GM19455 (cell line): ENCODE measurements around the gene GRAP2.
"Not testable (repeated sequence)": the region's sequence is repeated elsewhere in the genome, so short reads cannot be mapped to it uniquely, and the experiment has no call there.

Experiments
- ATAC-seq: cut with Tn5 transposase; IDR thresholded peaks from one replicate; pipeline ENCODE4 v1.9.1; 2021; ENCODE audit not compliant: unreplicated experiment

Gene GRAP2

GRCh38 chr22:39991159-39991860 is 90.4 kb downstream of the GRAP2 start:
- ATAC-seq: no peak

GRCh38 chr22:39992088-39992826 is 91.4 kb downstream of the GRAP2 start:
- ATAC-seq: no peak

- ATAC-seq: not testable (repeated sequence)
Measured at GRCh38 chr22:39992894-39993293, 92.0 kb downstream of the GRAP2 start.

- no peak for ATAC-seq
Measured at GRCh38 chr22:39994041-39994565, 93.2 kb downstream of the GRAP2 start.

GRCh38 chr22:39994566-39995392 is 93.9 kb downstream of the GRAP2 start, which contains the start of gene FAM83F:
TSS of gene FAM83F (plus strand) at chr22:39994954. CDS start at chr22:39995043, 89 bp downstream.
- no peak for ATAC-seq

- ATAC-seq: no peak
Measured at GRCh38 chr22:39995393-39996252, 94.7 kb downstream of the GRAP2 start.

- ATAC-seq: no peak
Measured at GRCh38 chr22:39996732-39997131, 95.8 kb downstream of the GRAP2 start.

DNA sequence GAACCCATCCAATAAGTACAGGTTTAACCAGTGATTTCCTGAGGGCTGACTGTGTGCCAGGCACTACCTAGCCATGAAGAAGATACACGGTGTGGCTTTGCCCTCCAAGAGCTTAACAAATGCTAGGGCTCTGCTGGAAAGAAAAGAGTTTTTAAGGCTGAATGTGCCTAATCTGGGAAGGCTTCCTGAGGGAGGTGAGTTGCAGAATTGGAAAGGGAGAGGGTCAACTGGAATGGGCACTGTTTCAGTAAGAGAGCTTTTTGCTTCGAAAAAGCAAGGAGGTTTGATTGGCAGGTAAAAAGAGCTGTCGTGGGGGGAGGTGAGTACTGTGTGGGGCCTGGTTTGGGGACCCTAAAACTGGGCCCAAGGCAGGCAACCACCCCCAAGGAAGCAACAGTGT is 96.5 kb downstream of the GRAP2 start:
- no peak for ATAC-seq

DNA sequence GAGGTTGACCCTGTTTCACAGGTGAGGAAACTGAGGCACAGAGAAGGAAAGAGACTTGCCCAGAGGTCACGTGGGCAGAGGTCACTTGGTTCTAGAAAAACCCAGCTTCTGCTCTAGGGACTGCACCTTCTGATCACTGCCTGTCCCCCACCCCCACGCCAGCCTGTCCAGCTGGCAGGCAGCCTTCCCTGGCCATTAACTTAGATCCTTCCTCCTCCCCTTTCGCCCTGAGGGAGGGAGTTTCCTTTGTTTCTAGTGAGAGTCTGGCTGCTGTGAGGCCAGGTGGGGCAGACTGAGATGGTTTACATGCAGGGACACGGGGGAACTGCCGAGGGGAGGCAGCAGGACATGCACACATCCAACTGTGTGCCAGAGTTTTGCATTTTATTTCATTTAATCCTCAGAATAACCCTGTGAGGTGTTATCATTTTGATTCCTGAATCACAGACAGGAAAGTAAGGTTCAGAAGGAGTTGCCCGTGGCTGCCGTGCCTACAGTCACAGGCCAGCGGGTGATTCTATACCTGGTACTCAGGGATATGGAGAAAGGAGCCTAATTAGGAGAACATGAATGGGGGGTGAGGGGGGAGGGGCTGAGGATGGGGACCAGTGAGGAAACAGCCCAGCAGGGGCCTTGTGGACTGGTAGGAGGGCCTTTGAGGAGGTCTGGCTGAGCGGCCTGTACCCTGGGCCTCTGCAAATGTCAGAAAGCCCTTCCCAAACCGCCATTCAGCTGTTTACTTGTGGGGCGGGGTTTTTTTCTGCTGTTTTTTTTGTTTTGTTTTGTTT is 97.2 kb downstream of the GRAP2 start:
- no peak for ATAC-seq

- no peak for ATAC-seq
Measured at GRCh38 chr22:39999144-39999757, 98.4 kb downstream of the GRAP2 start.

DNA sequence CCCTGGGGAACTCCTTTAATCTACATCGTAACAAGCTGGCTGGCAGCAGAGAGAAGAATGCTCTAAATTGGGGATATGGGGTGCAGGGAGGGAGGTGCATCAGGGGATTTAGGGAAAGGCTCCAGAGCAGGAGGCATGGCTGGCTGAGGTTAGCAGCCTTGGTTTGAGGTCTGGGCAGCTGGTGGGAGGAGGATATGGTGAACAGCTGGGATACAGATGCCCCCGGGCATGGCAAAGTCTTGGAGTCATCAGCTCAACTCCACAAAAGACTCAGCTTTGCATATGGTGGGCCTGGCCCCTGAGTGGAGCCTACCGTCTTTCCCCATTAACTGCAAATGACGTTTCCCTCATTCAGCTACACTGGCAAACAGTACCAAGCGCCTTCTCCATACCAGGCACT is 99.3 kb downstream of the GRAP2 start:
- ATAC-seq: no peak

DNA sequence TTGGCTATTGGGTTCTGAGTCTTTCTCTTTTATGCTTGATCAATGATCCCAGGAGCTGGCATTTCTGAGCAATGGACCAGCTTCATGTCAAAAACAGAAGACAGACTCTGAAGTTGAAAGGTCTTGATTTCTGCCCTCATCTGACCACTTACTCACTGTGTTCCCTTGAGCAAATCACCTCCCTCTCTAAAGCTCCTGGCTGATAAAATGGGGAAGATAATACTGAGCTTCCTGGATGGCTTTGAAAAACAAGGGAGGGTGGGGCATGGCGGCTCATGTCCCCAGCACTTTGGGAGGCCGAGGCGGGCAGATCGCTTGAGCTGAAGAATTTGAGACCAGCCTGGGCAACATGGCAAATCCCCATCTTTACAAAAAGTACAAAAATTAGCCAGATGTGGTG is 100.2 kb downstream of the GRAP2 start:
- no peak for ATAC-seq

DNA sequence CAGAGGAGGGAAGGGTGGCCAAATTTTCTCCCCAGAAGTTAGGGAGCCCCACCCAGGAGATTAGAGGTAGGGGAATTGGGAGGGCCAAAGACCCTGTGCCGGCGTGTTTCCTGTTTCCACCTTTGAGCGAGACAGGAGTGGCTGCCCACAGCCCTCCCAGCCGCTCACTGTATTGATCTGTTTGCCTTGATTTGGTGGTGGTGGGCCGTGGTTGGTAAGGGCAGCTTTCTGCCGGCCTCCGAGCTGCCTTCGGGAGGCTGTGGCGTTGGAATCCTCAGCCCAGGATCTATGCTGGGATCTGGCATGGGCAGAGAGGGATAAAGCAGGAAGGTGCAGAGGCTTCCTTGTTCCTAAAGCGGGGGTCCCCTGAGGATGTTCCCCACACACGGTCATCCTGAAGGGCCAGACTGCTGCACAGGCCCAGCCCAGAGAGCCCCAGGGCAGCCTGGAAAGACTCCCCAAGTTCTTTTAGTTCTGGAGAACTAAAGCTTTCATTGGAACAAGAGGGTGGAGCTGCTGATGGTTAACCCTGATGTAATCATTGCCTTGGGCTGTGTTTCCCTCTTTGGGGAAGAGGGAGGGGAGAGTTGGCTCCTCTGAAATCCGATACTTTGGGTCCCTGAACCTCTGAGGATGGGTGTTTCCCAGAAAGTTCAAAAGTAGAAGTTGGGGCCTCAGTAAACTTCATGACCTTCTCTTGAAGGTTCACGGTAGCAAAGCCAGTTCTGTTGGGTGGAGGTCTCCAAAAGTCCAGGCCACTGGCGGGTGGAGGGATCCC is 101.1 kb downstream of the GRAP2 start:
- no peak for ATAC-seq

DNA sequence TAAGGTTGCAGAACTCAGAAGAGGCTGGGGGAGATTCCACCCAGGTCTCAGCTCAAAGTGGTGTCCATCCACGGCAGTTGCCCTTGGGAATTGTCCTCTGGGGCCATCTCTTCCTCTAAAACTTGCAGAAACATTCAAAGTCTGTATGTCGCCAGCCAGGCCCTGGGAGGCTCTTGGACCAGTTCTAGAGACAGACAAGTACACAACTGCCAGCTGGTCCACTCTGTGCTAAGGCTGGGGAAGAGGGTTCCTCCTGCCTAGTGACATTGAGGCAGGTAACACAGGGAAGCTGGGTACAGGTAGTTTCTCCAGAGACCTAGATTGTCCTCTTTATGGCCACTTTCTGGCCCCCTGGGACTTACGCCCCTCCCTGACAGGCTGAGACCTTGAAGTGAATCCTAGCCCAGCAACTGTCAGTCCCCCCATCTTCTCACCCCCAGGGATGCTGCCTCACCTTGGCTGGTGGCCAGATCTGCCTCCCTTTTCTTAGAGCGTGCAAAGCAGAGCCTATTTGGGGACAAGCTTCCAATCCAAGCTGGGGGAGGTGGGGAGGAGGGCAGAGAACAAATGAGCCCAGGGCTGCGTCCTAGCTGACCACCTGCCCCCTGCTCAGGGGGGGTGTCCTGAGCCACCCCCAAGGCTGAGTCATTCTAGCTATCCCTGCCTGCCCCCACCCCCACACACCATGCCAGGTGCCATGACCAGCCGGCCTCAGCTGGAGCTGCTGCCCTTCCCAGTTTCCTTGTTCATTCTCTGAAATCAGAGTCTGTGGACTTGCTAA is 102.2 kb downstream of the GRAP2 start:
- ATAC-seq: no peak

GRCh38 chr22:40004836-40005235 is 104.0 kb downstream of the GRAP2 start:
- no peak for ATAC-seq

- ATAC-seq: no peak
Measured at GRCh38 chr22:40006641-40007040, 105.8 kb downstream of the GRAP2 start.

- ATAC-seq: no peak
Measured at GRCh38 chr22:40007853-40008710, 107.2 kb downstream of the GRAP2 start.
